Activated CD4-positive, alpha-beta T cell treated with anti-CD3 and anti-CD28 coated beads for 4 hours (primary cell): ENCODE results near the gene IL12RB1.
A peak's percentile ranks its signal among the peaks of the same experiment; 100 is the strongest.

Experiments
- DNase-seq, 2 donors: peaks; one replicate each; pipeline ENCODE4 v3.0.0-alpha.2; 2020

Gene IL12RB1

GRCh38 chr19:18086590-18087138 is at the start of gene IL12RB1:
Gene IL12RB1 (minus strand): TSS chr19:18086934. CDS start chr19:18086823, 111 bp downstream.
- DNase-seq: peak; percentile 53 to 56

- DNase-seq: no peak
Observed at GRCh38 chr19:18135712-18136584, 49.2 kb upstream of the IL12RB1 start.

GRCh38 chr19:18131841-18132596 is 45.3 kb upstream of the IL12RB1 start:
- DNase-seq: no peak

GRCh38 chr19:18130523-18131242 is 43.9 kb upstream of the IL12RB1 start:
- DNase-seq: no peak

GRCh38 chr19:18128805-18129204 is 42.1 kb upstream of the IL12RB1 start:
- no peak for DNase-seq

- DNase-seq: no peak
Observed at GRCh38 chr19:18128044-18128443, 41.3 kb upstream of the IL12RB1 start.

- DNase-seq: no peak
Observed at GRCh38 chr19:18126097-18126496, 39.4 kb upstream of the IL12RB1 start.

- DNase-seq: no peak
Observed at GRCh38 chr19:18123819-18124218, 37.1 kb upstream of the IL12RB1 start.

- no peak for DNase-seq
Observed at GRCh38 chr19:18122860-18123795, 36.4 kb upstream of the IL12RB1 start.

- no peak for DNase-seq
Observed at GRCh38 chr19:18122424-18122823, 35.7 kb upstream of the IL12RB1 start.

- DNase-seq: no peak
Observed at GRCh38 chr19:18121166-18121565, 34.4 kb upstream of the IL12RB1 start.

GRCh38 chr19:18120127-18120526 is 33.4 kb upstream of the IL12RB1 start:
- no peak for DNase-seq

GRCh38 chr19:18119717-18120105 is 33.0 kb upstream of the IL12RB1 start:
- DNase-seq: peak; percentile 69 to 75

- DNase-seq: peak; percentile 54 to 56
Observed at GRCh38 chr19:18119013-18119716, 32.4 kb upstream of the IL12RB1 start.

GRCh38 chr19:18118420-18119012 is 31.8 kb upstream of the IL12RB1 start:
- DNase-seq: no peak

GRCh38 chr19:18117692-18118378 is 31.1 kb upstream of the IL12RB1 start:
- peak; percentile 95 to 96 for DNase-seq

- DNase-seq: peak in 1 of 2 donors; percentile 11
Observed at GRCh38 chr19:18117364-18117691, 30.6 kb upstream of the IL12RB1 start.

GRCh38 chr19:18114483-18114882 is 27.7 kb upstream of the IL12RB1 start:
- DNase-seq: no peak

GRCh38 chr19:18113827-18114226 is 27.1 kb upstream of the IL12RB1 start:
- no peak for DNase-seq

GRCh38 chr19:18112989-18113478 is 26.3 kb upstream of the IL12RB1 start:
- DNase-seq: peak; percentile 75 to 84
